CD14-positive monocyte (primary cell): ENCODE measurements around the gene CMYA5. TPM values are rescaled to one million over a fixed set of nuclear protein-coding genes. Genes with fewer than 3 reads are reported as not detected.

Experiments used
- DNase-seq, 3 donors: peaks; one replicate each; pipeline ENCODE4 v3.0.0-alpha.2; 2011 to 2022
- H2AFZ ChIP-seq: 2 replicates; pipeline ENCODE4 v1.6.0; 2012; ENCODE audit warnings: mild to moderate bottlenecking, low read depth, low read length, inconsistent platforms; ENCODE audit not compliant: insufficient read depth, poor library complexity, severe bottlenecking
- H3K27ac ChIP-seq, 2 donors: 1 replicate in 1 of 2; 2 replicates in 1 of 2; pipeline ENCODE4 v1.5.1; 2012 to 2013; ENCODE audit warnings: low read length in 2 of 2, control low read depth in 1 of 2, inconsistent platforms in 1 of 2, low read depth in 1 of 2, mild to moderate bottlenecking in 1 of 2
- H3K27me3 ChIP-seq, 2 donors: one replicate each; pipeline versions ENCODE4 v1.6.0 to v1.6.1; 2011 to 2013; ENCODE audit warnings: low read length in 2 of 2; ENCODE audit not compliant: control insufficient read depth in 2 of 2, insufficient read depth in 2 of 2
- H3K36me3 ChIP-seq, 2 donors: replicated peaks in 1 of 2; 1 replicate in 1 of 2; 2 replicates in 1 of 2; pipeline versions ENCODE4 v1.5.1 to v1.6.1; 2012 to 2013; ENCODE audit warnings: low read length in 2 of 2, control low read depth in 1 of 2, inconsistent platforms in 1 of 2, mild to moderate bottlenecking in 1 of 2; ENCODE audit not compliant: insufficient read depth in 2 of 2, control insufficient read depth in 1 of 2
- H3K4me1 ChIP-seq, 2 donors: 1 replicate in 1 of 2; 2 replicates in 1 of 2; pipeline versions ENCODE4 v1.5.1 to v1.6.1; 2012 to 2013; ENCODE audit warnings: low read length in 2 of 2, control low read depth in 1 of 2, inconsistent platforms in 1 of 2, mild to moderate bottlenecking in 1 of 2, moderate library complexity in 1 of 2; ENCODE audit not compliant: insufficient read depth in 2 of 2, control insufficient read depth in 1 of 2
- H3K4me2 ChIP-seq: replicated peaks from 2 replicates; pipeline ENCODE3; 2012; ENCODE audit warnings: low read length, moderate library complexity, mild to moderate bottlenecking; ENCODE audit not compliant: poor library complexity, severe bottlenecking; ENCODE audit errors: extremely low read depth
- H3K4me3 ChIP-seq, 3 experiments: fragments of 200-600 bp in 1 of 3; sonication (generic) in 1 of 3; replicated peaks in 1 of 3; 1 replicate in 2 of 3; 2 replicates in 1 of 3; pipeline ENCODE4 v1.5.1; 2011 to 2013; ENCODE audit warnings: low read length in 3 of 3, mild to moderate bottlenecking in 3 of 3, control low read depth in 2 of 3, low read depth in 2 of 3, inconsistent platforms in 1 of 3, moderate library complexity in 1 of 3
- H3K79me2 ChIP-seq: 2 replicates; pipeline ENCODE4 v1.6.0; 2012; ENCODE audit warnings: mild to moderate bottlenecking, control low read depth, inconsistent platforms, low read length, moderate library complexity; ENCODE audit not compliant: insufficient read depth
- H3K9ac ChIP-seq: 2 replicates; pipeline ENCODE4 v1.6.0; 2017; ENCODE audit warnings: low read length, mild to moderate bottlenecking; ENCODE audit not compliant: insufficient read depth, poor library complexity, severe bottlenecking
- H3K9me3 ChIP-seq, 2 donors: replicated peaks in 1 of 2; 1 replicate in 1 of 2; 2 replicates in 1 of 2; pipeline versions ENCODE4 v1.5.1 to v1.6.1; 2012 to 2013; ENCODE audit warnings: low read length in 2 of 2, control low read depth in 1 of 2; ENCODE audit not compliant: control insufficient read depth in 1 of 2, insufficient read depth in 1 of 2
- H4K20me1 ChIP-seq: 2 replicates; pipeline ENCODE4 v1.6.0; 2012; ENCODE audit warnings: mild to moderate bottlenecking, low read length, control low read depth, moderate library complexity; ENCODE audit not compliant: insufficient read depth
- H3K27ac Mint-ChIP-seq, 7 donors: one replicate each; pipeline ENCODE4 v1.8.0; 2020; ENCODE audit warnings: mild to moderate bottlenecking in 7 of 7, mixed read lengths in 7 of 7, moderate library complexity in 6 of 7, inconsistent platforms in 2 of 7
- H3K27me3 Mint-ChIP-seq, 3 donors: one replicate each; pipeline ENCODE4 v1.8.0; 2021 to 2022; ENCODE audit warnings: low read depth in 3 of 3, mild to moderate bottlenecking in 3 of 3, mixed read lengths in 3 of 3, moderate library complexity in 3 of 3, inconsistent platforms in 1 of 3
- H3K36me3 Mint-ChIP-seq, 2 donors: one replicate each; pipeline ENCODE4 v1.8.0; 2020; ENCODE audit warnings: mixed read lengths in 2 of 2, inconsistent platforms in 1 of 2, mild to moderate bottlenecking in 1 of 2
- H3K4me1 Mint-ChIP-seq: one replicate; pipeline ENCODE4 v1.8.0; 2020; ENCODE audit warnings: mild to moderate bottlenecking, mixed read lengths
- H3K4me3 Mint-ChIP-seq, 2 donors: one replicate each; pipeline ENCODE4 v1.8.0; 2020; ENCODE audit warnings: mild to moderate bottlenecking in 2 of 2, mixed read lengths in 2 of 2, moderate library complexity in 1 of 2
- H3K9me3 Mint-ChIP-seq, 7 donors: one replicate each; pipeline ENCODE4 v1.8.0; 2020 to 2022; ENCODE audit warnings: mixed read lengths in 7 of 7, mild to moderate bottlenecking in 6 of 7, moderate library complexity in 6 of 7, inconsistent platforms in 2 of 7
- CTCF ChIP-seq: fragments of 200-600 bp; IDR thresholded peaks from one replicate; pipeline ENCODE4 v1.8.0; 2022; ENCODE audit warnings: antibody characterized with exemption, mild to moderate bottlenecking
- WGBS: methylation state at CpG from one replicate; pipeline ENCODE4 v1.1.5; 2013; ENCODE audit warnings: missing lambda C conversion rate; ENCODE audit not compliant: insufficient coverage; 5-methylcytosine and 5-hydroxymethylcytosine counted together
- intact Hi-C, 2 donors: fragments of 100-400 bp; cut with micrococcal nuclease; formaldehyde crosslinking; loops; one replicate each; pipeline versions ENCODE4 v1.15.0 to v1.15.1; 2023
- polyA plus RNA-seq, 3 donors: library from polyadenylated mRNA; depleted of rRNA in 1 of 3; unstranded in 2 of 3; stranded (reverse) in 1 of 3; fragments of 300-500 nt in 2 of 3; fragments of >200 nt in 1 of 3; fragmentation: Illumina TruSeq in 2 of 3; gene quantifications; 1 replicate in 2 of 3; 2 replicates in 1 of 3; pipeline ENCODE4 v1.2.3, GENCODE V29; 2012 to 2021

CMYA5 gene
- polyA plus RNA-seq, 3 donors: 0.01 to 0.17 TPM; not detected in 1

- H3K9me3 Mint-ChIP-seq: peaks cover 6 to 19% (median 12%) of the 10 kb centered on the region in 7 donors
- Histone ChIP-seq H3K9me3 (peaks cover 5 to 14% of the 10 kb centered on the region in 2 donors), H3K4me3 (no peak overlapping the region), H3K36me3 (no peaks in the 10 kb centered on the region), H3K4me2 (no peak overlapping the region), H3K27ac (no peak overlapping the region), H3K27me3 (no peaks in the 10 kb centered on the region), H3K4me1 (no peaks in the 10 kb centered on the region), H3K79me2 (no peaks in the 10 kb centered on the region), H4K20me1 (no peaks in the 10 kb centered on the region), H3K9ac (no peak overlapping the region), H2AFZ (no peak overlapping the region)
- no peaks in the 10 kb centered on the region for H3K36me3 Mint-ChIP-seq
- WGBS: no CpG with 5 or more reads among the region's 4 CpGs
- intact Hi-C loops: no loop called here
- H3K4me1 Mint-ChIP-seq: no peaks in the 10 kb centered on the region
- no peak for DNase-seq
- H3K27ac Mint-ChIP-seq: no peak overlapping the region
- no peak overlapping the region for H3K4me3 Mint-ChIP-seq
- TF ChIP-seq CTCF: no peak
- H3K27me3 Mint-ChIP-seq: peaks cover 0 to 2% (median 0%) of the 10 kb centered on the region in 3 donors
Measured at GRCh38 chr5:79773612-79774011, 84.0 kb downstream of the CMYA5 start.

GRCh38 chr5:79774171-79774854 is 84.7 kb downstream of the CMYA5 start:
- no peak for DNase-seq
- Histone ChIP-seq H3K27ac (no peak overlapping the region), H4K20me1 (no peaks in the 10 kb centered on the region), H2AFZ (no peak overlapping the region), H3K79me2 (no peaks in the 10 kb centered on the region), H3K27me3 (no peaks in the 10 kb centered on the region), H3K9ac (no peak overlapping the region), H3K4me1 (no peaks in the 10 kb centered on the region), H3K9me3 (peaks cover 5 to 13% of the 10 kb centered on the region in 2 donors), H3K4me3 (no peak overlapping the region), H3K4me2 (no peak overlapping the region), H3K36me3 (no peaks in the 10 kb centered on the region)
- peaks cover 6 to 13% (median 11%) of the 10 kb centered on the region in 7 donors for H3K9me3 Mint-ChIP-seq
- no peak overlapping the region for H3K27ac Mint-ChIP-seq
- intact Hi-C loops: no loop called here
- H3K36me3 Mint-ChIP-seq: no peaks in the 10 kb centered on the region
- TF ChIP-seq CTCF: no peak
- peaks cover 0 to 1% (median 0%) of the 10 kb centered on the region in 3 donors for H3K27me3 Mint-ChIP-seq
- no peak overlapping the region for H3K4me3 Mint-ChIP-seq
- H3K4me1 Mint-ChIP-seq: no peaks in the 10 kb centered on the region
- WGBS: 84% methylated on average over 4 of the region's 13 CpGs
